ENCODE results near the gene ZMYND8.

Gene ZMYND8

DNA sequence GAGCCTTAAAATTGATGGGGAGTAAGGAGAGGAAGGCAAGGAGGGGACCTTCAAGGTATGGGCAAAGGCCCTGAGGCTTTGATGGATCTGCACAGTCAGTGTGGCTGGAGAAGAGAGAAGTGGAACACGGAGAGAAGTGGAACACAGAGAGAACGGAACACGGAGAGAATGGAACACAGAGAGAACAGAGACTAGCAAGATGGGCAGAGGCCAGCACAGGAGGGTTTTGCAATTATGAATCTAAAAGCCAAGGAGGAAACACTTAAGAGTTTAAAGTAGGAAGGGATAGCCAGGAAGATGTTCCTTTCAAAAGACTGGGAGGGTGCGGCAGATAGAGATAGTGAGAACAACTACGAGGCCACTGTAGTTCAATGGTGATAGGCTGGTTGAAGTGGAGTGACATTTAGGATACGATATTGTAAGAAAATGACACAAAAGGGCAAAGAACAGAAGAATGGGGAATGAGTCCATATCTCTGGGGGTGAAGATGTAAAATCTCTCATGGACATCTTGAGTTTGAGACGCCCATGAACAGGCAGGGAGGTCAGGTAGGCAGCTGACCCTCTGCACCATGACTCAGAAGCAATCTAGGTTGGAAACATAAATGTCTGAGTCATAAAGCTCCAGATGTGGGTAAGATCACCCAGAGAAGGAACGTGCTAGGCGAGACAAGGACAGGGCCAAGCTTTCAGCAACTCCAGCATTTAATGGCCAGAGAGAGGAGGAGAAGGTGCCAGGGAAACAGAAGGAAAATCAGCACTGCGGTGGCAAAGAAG is 25.4 kb downstream of the ZMYND8 start:
- no peak for DNase-seq (ENCODE audit: extremely low read depth, low read depth)
- TF ChIP-seq, protein P1, sequence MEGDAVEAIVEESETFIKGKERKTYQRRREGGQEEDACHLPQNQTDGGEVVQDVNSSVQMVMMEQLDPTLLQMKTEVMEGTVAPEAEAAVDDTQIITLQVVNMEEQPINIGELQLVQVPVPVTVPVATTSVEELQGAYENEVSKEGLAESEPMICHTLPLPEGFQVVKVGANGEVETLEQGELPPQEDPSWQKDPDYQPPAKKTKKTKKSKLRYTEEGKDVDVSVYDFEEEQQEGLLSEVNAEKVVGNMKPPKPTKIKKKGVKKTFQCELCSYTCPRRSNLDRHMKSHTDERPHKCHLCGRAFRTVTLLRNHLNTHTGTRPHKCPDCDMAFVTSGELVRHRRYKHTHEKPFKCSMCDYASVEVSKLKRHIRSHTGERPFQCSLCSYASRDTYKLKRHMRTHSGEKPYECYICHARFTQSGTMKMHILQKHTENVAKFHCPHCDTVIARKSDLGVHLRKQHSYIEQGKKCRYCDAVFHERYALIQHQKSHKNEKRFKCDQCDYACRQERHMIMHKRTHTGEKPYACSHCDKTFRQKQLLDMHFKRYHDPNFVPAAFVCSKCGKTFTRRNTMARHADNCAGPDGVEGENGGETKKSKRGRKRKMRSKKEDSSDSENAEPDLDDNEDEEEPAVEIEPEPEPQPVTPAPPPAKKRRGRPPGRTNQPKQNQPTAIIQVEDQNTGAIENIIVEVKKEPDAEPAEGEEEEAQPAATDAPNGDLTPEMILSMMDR (IDR thresholded peaks at IDR 0.05; ENCODE audit: low read depth, low read length): no peak

DNA sequence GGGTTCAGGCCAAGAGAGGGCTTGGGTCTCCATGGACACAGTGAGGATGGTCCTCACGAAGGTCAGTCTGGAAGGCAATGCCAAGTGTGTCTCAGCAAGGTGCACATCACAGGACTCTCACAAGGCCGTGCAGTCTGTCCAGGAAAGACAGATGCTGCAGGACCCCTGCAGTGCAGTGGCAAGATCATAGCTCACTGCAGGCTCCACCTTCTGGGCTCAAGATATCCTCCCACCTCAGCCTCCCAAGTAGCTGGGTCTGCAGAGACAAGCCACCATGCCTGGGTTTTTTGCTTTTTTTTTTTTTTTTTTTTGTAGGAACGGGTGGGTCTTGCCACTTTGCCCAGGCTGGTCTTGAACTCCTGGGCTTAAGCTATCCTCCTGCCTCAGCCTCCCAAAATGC is 26.4 kb downstream of the ZMYND8 start:
- DNase-seq (ENCODE audit: extremely low read depth, low read depth): no peak
- TF ChIP-seq, protein P1 (IDR thresholded peaks at IDR 0.05; ENCODE audit: low read depth, low read length): no peak

DNA sequence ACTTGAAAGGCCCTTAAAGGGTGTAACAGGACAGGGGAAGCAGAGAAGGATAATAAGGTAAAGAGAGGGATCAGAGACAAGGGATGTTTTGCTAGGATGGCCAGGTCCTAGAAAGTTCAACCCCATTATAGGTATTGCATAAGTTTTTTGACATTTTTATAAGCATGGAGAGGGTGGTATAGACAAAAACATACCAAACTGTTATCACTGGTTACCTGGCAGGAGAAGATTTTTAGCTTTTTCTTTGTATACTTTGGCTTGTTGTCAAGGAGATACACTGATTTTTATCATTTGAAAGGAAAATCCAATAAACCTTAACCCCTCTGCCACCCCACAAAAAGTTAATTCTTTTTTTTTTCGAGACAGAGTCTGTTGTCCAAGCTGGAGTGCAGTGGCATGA is 28.4 kb downstream of the ZMYND8 start:
- TF ChIP-seq, protein P1 (IDR thresholded peaks at IDR 0.05; ENCODE audit: low read depth, low read length): no peak
- DNase-seq (ENCODE audit: extremely low read depth, low read depth): no peak

DNA sequence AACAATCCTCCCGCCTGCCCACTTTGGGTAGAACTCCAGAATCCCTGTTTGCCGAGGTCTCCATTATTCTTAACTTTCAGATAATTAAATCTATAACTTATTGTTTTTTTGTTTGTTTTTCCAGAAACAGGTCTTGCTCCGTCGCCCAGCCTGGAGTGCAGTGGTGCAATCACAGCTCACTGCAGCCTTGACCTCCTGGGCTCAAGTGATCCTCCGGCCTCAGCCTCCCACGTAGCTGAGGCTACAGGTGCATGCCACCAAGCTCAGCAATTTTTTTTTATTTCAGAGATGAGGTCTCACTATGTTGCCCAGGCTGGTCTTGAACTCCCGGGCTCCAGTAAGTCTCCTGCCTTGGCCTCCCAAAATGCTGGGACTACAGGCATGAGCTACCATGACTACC is 28.8 kb downstream of the ZMYND8 start:
- TF ChIP-seq, protein P1 (IDR thresholded peaks at IDR 0.05; ENCODE audit: low read depth, low read length): no peak
- DNase-seq (ENCODE audit: extremely low read depth, low read depth): no peak

DNA sequence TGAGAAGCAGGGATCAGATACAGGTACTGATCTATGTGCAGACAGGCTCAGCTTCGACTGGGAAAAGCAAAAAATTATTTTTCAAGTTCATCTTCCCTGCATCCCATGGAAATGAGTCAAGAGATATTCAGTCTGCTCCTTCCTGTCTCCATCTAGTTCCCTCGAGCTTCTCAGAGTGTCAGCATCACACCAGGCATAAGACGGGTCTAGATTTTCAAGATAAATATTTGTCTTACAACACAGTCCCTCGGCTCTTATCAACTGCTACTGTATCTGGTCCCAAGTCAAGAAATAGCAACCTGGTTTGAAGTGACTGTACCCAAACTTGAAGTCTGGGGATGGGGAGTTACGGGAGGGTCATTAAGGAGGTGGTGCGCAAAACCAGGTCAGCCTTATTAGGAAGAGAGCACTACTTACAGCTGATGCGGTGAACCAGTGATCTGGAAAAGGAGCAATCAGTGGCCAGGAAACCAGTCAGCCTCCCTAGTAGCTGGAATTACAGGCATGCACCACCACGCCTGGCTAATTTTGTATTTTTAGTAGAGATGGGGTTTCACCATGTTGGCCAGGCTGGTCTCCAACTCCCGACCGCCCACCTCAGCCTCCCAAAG is 29.7 kb downstream of the ZMYND8 start:
- TF ChIP-seq, protein P1 (IDR thresholded peaks at IDR 0.05; ENCODE audit: low read depth, low read length): no peak
- DNase-seq (ENCODE audit: extremely low read depth, low read depth): no peak

DNA sequence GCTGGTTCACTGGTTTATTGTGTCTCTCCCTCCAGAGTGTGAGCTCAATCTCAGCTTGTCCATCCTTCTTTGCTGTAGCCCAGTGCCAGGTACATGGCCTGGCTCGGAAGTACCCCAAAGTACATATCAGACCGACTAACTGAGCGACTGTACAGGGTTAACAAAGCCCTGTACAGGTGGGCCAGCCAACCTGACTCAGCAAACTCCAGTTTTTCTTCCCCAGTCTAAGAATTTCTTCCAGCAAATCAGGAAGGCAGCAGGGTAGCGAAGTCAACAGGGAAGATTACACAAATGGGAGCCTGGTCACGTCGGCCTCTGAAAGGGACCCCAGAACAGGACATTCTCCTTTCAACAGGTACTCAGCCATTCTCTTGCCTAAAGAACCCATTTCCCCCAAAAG is 31.3 kb downstream of the ZMYND8 start:
- no peak for DNase-seq (ENCODE audit: extremely low read depth, low read depth)
- TF ChIP-seq, protein P1 (IDR thresholded peaks at IDR 0.05; ENCODE audit: low read depth, low read length): no peak

DNA sequence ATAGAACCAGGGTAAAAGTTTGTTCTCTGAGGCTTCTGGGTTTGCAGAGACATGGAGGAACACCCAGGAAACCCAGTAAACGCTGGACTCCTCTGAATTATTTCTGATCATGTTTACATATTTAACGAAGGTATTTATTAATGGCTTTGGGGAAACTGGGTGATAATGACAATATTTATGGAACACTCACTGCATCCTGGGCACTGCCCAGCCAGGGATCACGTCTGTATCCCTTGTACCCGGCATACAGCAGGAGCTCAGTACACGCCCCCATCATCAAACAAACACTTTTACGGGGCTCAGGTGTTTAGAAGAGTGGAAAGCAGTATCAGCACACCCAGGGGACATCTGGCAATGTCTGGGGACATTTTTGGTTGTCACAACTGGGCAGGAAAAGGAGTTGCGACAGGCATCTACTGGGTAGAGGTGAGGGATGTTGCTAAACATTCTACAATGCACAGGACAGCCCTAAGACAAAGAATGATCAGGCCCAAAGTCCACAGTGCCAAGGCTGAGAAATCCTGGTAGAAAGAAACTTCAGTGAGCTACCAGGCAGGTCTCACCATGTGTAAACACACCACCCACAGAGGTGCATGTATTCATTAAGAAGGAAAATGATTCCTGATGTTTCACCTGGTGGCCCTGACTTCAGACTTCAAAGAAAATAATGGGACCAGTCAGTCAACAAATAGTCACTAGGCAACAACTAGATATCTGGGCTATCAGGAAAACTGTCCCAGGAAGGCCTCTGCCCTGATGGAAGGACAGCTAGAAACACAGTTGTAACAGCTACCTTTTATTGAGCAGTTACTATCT is 35.3 kb downstream of the ZMYND8 start:
- DNase-seq (ENCODE audit: extremely low read depth, low read depth): no peak
- TF ChIP-seq, protein P1 (IDR thresholded peaks at IDR 0.05; ENCODE audit: low read depth, low read length): no peak
